H54 (cell line): ENCODE results near the gene NEDD9.

Experiments used
- DNase-seq: peaks from one replicate; pipeline ENCODE4 v3.0.0; 2011; ENCODE audit warnings: low spot score, mixed read lengths; ENCODE audit not compliant: insufficient read length
- FAIRE-seq: peaks from 3 replicates; lab custom pipeline; 2011; peaks lifted over from hg19 to GRCh38; lab: Jason Lieb, UNC
- POLR2A ChIP-seq: IDR thresholded peaks from 2 replicates; pipeline ENCODE4 v1.6.1; 2011; ENCODE audit warnings: low read depth, mild to moderate bottlenecking, low read length

Gene NEDD9

GRCh38 chr6:11270030-11271027, 37.9 kb upstream of the NEDD9 start:
- DNase-seq, result no peak
- no peak for TF ChIP-seq POLR2A
- no peak for FAIRE-seq

- FAIRE-seq, result no peak
- no peak for DNase-seq
- TF ChIP-seq POLR2A, result no peak
These were observed 36.5 kb upstream of the NEDD9 start for GRCh38 chr6:11268978-11269377.

- DNase-seq, result no peak
- no peak for TF ChIP-seq POLR2A
- no peak for FAIRE-seq
These were observed 34.5 kb upstream of the NEDD9 start for GRCh38 chr6:11266926-11267325.

- DNase-seq, result no peak
- FAIRE-seq, result no peak
- TF ChIP-seq POLR2A, result no peak
These were observed 33.5 kb upstream of the NEDD9 start for GRCh38 chr6:11265932-11266331.

- DNase-seq, result no peak
- FAIRE-seq, result no peak
- no peak for TF ChIP-seq POLR2A
These were observed 31.6 kb upstream of the NEDD9 start for GRCh38 chr6:11264100-11264499.

- no peak for TF ChIP-seq POLR2A
- peak; percentile 49 for DNase-seq
These were observed 30.9 kb upstream of the NEDD9 start for GRCh38 chr6:11263291-11263775.

GRCh38 chr6:11262242-11262641, 29.8 kb upstream of the NEDD9 start:
- no peak for FAIRE-seq

More at GRCh38 chr6:11263291-11263775, 30.9 kb upstream of the NEDD9 start:
- FAIRE-seq, result peak; percentile 99

GRCh38 chr6:11260249-11261038, 28.0 kb upstream of the NEDD9 start:
- FAIRE-seq (no peak), DNase-seq (no peak)
- TF ChIP-seq POLR2A, result no peak

More at GRCh38 chr6:11262242-11262641, 29.8 kb upstream of the NEDD9 start:
- TF ChIP-seq POLR2A, result no peak
- no peak for DNase-seq

GRCh38 chr6:11258260-11259237, 26.1 kb upstream of the NEDD9 start:
- no peak for TF ChIP-seq POLR2A
- FAIRE-seq (no peak), DNase-seq (no peak)

GRCh38 chr6:11255610-11256009, 23.1 kb upstream of the NEDD9 start:
- DNase-seq, result no peak
- no peak for TF ChIP-seq POLR2A
- FAIRE-seq, result no peak

GRCh38 chr6:11253594-11253993, 21.1 kb upstream of the NEDD9 start:
- FAIRE-seq (no peak), DNase-seq (no peak)
- TF ChIP-seq POLR2A, result no peak

GRCh38 chr6:11251553-11252360, 19.3 kb upstream of the NEDD9 start:
- no peak for TF ChIP-seq POLR2A

More at GRCh38 chr6:11251553-11252360, 19.3 kb upstream of the NEDD9 start:
- DNase-seq (peak; percentile 35), FAIRE-seq (peak; percentile 78)
